Stimulated activated CD4-positive, alpha-beta T cell treated with anti-CD3 and anti-CD28 coated beads, Interleukin-4, amount 100 ng/mL, for 48 hours (primary cell): ENCODE measurements around the gene SEZ6L.
A peak's percentile ranks its signal among the peaks of the same experiment; 100 is the strongest.

Source experiments
- DNase-seq, 2 donors: peaks; one replicate each; pipeline ENCODE4 v3.0.0-alpha.2; 2020; ENCODE audit warnings: low read depth in 2 of 2

The SEZ6L gene

DNA sequence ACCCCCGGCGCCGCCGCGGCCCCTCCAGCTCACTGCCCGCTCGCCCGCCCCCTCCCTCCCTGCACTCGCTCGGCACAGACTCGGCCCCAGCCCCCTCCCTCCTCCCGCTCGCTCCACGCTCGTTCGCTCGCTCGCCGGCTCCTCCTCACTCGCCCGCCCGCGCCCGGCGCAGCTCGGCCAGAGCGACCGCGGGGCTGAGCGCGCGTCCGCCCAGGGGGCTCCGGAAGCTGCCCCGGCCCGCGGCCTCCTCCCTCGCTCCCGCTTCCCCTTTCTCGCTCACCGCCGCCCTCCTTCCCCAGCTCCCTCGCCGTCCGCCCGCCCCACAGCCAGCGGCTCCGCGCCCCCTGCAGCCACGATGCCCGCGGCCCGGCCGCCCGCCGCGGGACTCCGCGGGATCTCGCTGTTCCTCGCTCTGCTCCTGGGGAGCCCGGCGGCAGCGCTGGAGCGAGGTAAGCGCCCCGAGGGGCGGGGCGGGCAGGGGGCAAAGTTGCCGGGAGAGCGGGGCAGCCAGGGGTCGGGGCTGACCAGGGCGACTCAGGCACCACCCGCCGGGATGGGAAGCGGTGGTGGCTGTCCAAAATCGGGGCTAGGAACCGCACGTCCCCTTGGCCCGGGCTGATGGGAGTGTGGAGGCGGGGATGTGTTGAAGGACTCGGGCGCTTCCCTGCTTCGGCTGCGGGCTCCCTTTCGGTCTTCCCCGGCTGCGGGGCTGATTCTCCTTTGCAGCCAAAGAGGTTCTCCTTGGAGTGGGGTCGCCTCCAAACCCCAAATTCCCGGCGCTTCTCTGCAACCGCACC, at the start of gene SEZ6L:
Gene SEZ6L (plus strand): TSS at position 148 of the 797 bp plus-strand sequence. CDS start 208 bp downstream, at position 356.
- no peak for DNase-seq

DNA sequence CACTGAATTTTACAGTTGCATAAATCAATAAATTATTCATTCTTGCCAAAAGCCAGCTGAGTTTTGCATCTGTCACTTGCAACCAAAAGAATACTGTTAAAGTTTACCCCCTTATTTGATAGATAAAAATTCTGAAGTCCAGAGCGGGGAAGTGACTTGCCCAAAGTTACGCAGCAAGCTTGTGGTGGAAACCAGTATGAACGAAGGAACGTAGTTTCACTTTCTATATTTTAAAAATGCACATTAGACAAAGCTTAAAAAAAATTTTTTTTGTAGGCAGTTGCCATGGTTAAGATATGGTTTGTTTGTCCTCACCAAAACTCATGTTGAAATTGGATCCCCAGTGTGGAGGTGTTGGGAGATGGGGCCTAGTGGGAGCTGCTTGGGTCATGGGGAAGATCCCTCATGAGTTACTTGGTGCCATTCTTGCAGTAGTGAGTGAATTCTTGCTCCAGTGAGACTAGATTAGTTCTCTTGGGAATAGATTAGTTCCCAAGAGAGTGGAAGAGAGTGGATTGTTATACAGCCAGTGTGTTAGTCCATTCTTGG, 46.3 kb upstream of the SEZ6L start:
- no peak for DNase-seq

DNA sequence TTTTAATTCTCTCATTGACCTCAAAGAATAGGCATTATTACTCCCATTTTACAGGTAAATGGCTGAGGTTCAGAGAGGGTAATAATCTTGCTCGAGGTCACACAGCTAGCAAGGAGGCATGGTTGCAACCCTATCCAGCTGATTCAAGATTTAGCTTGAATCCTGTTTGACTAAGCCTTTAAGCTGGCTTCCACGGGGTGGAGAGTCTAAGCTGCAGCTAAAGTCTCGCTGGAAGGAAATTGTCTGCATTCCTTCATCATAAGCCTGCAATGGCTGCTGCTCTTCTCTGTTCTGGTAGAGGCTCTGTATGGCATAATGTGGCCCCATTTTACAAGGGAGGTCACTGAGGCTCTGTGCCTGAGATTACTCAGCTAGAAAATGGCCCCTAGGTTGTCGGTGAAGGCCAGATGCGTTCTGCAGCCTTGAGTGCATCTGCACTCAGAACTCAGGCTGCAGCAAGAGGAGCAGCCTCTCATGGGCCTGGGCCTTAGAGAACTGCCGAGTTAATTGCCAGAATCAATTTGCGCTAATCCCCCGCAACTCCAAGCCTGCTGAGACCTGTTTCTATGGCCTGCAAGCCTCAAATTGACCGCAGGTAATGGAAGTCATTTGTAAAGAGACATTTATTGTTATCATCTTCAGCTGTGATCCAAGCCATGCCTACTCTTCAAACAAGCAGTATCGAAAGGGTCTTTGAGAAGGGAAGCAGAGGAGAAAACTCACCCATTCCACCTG, 44.1 kb upstream of the SEZ6L start:
- no peak for DNase-seq

DNA sequence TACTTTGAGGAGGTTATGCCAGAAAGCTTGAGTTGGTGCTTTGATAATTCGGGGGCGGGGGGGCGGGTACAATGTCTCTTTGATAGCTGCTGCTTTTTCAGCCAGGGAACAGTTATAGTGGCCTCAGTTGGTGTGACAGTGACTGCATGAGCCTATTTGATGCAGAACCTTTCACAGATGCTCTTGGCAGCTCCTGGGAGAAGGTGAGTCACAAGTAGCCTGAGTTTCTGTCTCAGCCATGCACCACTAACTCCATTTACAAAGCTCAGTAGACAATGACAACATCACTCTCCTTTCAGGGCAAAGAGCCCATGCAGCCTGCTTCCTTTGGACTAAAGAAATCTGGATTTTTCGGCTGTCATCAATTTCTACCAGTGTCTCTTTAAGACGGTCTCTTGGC, 42.1 kb upstream of the SEZ6L start:
- no peak for DNase-seq

DNA sequence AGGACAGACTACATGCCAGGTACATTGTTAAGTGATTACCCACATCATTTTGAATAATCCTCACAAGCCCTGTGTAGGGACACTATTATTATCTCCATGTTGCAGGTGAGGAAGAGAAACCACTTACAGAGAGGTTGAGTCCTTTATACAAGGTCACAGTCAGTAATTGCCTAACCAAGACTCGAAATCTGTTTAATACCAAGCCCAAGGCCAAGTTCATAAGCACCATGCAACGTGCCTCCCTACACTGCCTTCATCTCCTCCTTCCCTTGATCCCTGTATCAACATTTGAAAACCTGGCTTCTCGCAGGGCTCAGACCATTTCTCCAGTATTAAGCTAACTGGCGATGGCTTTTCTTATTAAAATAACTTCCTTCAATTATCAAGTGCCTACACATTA, 41.7 kb upstream of the SEZ6L start:
- no peak for DNase-seq

DNA sequence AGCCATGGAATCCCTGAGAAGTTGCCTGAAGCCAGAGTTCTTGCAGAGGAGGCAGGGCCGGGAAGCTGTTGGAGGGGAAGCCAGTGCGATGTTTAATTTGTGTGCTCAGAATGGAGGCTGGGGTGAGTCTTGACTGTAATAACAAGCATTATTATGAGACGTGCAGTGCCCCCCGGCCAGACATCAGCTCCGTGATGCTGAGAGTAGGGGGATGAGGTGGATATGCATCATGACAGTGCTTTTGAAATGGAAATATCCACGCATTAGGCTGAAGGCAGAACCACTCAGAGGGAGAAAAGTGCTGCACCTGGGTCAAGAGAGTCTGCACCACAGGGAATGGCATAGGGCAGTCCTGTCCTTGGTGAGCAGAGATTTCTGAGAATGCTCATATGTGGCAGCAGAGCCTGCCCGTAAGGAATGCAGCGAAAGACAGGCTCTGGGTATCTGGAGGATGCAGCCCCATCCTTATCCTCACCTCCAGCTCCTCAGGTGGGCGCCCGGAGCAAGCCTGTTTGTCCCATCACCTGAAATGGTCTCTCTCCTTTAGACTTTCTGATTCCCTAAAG, 37.6 kb upstream of the SEZ6L start:
- no peak for DNase-seq

DNA sequence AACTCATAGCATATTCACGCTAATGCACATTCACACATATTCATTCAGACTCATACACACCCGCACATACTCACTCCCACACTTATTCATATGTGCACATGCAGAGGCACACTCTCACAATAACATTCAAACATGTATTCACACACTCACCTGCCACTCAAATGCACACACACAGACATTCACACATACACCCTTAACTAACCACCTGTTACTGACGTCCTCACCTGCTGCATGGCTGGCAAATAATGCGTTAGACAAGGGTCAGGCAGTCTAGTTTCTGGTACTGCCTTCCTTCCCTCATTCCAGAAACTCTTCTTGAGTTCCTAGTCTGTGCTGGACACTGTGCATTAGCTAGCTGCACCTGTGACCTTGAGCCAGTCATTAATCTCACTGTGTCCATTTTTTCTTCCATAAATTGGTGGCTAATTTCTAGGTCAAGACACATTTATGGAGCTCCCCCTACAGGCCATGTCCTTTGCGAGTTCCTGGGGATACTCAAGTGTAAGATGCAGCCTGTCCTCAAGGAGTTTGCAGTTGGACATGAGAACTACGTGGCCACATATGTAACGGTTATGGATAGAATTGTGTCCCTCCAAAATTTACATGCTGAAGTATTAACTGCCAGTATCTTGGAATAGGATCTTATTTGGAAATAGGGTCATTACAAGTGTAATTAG, 34.5 kb upstream of the SEZ6L start:
- DNase-seq = no peak

DNA sequence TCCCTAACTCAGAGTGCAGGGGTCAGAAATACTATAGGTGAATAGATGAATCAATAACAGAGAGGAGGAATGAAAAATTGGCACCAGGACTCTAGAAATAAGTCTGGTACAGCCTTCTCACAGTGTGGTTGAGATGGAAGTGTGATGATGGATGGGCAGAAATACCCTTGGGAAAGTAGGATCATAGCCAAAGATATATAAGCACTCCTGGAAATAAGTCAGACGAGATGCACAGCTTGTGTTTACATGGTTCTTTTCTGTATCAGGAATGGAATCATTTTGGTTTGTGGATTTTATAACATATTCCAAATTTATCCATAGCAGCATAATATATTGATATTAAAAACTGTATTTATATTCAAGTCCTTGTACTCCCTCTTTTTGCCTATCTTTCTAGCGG, 33.5 kb upstream of the SEZ6L start:
- no peak for DNase-seq

DNA sequence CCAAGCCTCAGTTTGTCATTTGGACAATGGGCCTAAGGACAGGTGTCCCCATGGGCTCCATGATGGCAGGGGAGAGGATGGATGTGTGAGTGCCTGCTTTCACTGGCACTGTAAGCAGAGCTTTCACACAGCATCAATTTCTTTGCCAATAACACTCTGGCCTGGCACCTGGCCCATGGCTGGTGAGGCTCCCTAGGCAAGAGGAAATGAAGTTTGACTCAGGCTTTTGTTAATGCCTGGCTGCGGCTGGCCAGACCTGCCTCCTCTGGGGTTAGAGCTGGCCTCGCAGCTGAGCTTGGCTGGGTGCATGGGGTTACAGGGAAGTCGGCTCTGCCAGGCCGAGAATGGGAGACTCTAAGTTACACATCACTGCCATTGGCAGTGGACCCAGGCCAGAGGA, 30.0 kb upstream of the SEZ6L start:
- no peak for DNase-seq

DNA sequence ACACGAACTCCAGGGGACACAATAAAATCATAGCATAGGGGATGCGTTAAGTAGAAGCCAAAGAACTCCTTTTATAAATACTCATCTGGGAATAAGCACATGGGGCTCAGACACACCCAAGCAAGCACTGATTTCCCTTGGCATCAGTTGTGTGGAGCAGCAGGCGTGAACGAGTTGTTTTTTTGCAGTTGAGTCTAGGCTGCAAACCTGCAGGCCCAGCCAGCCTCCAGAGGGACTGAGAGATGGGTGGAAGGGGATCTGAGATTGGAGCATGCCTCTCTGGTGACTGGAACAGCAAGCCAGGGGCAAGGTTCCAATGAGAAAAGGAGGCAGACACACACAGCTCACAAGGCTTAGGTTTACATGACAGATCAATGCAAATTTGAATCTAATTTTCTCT, 27.4 kb upstream of the SEZ6L start:
- no peak for DNase-seq

DNA sequence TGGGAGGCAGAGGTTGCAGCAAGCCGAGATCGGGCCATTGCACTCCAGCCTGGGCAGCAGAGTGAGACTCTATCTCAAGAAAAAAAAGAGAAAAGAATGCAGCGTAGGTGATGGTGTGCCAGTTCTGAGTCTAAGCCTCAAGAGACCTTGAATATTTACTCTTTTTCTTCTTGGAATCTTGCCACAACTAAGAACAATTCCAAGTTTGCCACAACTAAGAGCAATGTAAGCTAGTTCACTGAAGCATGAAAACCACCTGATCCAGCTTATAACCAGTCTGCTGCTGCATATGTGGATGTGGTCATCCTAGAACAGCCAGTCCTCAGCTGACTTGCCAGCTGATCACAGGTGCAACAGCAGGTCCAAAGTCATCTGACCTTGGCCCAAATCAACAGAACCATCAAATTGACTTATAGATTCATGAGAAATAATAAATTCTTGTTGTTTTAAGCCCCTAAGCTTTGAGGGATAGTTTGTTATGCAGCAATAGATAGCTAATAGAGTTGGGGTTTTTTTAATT, 25.4 kb upstream of the SEZ6L start:
- DNase-seq = no peak

DNA sequence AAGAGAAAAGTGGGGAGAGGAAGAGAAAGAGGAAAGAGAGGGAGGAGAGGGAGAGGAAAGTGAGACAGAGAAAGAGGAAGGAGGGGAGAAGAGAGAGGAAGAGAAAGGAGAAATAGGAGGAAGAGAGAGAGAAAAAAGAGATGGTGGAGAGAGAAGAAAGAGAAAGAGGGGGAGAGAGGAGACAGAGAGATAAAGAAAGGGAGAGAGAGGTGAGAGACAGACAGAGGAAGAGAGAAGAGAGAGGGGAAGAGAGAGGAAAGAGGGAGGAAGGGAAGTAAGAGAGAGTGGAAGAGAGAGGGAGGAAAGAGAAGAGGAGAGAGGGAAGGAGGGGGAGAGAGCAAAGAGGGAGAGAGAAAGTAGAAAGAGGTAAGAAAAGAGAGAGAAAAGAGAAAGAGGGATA, 9.4 kb upstream of the SEZ6L start:
- DNase-seq = no peak

DNA sequence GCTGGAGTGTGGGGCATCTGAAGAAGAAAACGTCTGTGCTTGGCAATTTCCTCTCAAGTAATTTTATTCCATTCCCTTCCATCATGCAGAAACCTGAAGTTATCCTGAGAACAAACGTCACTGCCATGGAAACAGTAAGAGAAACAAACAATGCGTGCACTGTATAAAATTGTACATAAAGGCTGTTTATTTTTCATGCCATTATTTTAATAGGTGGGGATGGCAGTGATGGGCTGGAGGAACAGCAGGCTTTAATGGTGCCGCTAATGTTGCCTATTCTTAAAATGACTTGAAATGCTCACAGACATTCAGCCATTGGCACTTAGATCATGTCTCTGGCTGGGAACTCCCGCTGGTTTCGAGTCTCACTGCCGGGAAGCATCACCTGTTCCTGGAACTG, 7.5 kb upstream of the SEZ6L start:
- no peak for DNase-seq

DNA sequence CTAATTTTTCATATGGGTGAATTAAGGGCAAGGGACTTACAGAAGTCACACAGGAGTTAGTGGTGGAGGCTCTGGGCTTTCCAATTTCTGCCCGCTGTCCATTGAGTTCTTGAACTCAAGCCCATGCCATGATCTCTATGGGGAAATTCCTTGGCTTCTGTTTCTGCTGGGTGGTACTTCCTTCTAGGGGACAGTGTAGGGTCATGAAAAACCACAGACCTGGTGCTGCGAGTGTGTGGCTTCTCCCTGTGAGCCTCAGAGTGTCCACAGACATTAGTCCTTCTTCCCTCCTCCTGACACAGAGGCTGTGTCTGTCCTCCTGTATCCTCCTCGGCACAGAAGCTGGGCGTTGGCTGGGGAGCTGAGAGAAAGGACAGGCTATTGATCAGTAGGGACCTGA, 6.3 kb upstream of the SEZ6L start:
- no peak for DNase-seq

DNA sequence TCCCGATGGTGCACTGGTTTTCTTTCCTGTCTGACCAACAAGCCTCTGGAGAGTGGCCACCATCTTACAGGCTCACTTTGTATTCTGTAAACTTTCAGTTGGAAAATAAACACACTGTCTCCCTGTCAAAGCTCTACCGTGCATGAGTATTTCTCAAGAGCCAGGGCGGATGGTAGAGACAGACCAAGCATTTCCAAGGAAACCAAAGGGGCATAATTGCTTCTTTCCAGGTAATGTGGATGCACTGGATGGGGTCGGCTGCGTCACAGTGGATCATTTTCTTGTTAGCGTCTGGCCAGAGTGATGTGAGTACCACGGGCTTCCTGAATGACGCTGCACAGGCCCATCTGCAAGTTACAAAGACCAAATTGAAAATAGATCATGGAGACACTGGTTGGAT, 5.1 kb upstream of the SEZ6L start:
- DNase-seq = no peak

DNA sequence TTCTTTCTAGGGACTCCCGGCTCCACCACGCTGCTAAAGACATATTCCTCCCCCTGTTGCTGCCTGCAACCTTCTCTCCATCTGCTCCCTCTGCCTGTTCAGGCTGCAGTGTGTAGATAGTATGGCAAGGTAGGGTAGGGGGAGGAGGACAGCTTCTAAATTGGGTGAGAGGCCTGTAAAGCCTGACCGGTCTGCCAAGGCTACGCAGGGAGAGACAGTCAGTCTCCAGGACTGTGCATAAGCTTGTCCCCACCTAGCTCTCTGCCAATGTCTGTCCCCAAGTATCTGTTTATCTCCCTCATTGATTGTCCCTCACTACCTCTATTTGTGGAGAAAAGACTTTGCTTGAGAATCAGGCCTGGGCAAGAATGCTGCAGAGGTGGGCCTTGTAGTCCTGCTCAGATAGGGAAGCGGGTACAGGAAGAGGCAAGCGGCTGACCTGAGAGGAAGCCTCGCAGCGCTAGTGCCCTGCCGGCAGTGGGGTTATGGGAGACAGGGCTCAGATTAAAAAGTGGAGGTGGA, 871 bp upstream of the SEZ6L start:
- no peak for DNase-seq

DNA sequence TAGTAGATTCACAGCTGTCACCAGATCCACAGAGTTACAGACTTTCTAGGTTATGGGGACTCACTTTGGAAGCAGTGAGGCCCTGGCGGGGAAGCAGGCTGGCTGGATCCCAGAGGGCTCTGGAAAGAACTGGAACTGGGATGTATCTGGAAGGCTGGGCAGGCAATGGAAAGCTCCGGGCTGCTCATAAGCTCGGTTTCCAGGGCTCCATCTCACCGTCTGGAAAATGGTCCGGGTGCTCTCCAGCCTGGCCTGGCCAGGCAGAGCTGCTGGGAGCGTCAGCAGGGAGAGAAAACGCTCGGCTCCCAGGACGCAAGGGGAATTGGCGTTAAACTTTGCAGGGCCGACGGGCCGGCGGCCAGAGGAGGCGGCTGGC, 335 bp upstream of the SEZ6L start:
- no peak for DNase-seq

DNA sequence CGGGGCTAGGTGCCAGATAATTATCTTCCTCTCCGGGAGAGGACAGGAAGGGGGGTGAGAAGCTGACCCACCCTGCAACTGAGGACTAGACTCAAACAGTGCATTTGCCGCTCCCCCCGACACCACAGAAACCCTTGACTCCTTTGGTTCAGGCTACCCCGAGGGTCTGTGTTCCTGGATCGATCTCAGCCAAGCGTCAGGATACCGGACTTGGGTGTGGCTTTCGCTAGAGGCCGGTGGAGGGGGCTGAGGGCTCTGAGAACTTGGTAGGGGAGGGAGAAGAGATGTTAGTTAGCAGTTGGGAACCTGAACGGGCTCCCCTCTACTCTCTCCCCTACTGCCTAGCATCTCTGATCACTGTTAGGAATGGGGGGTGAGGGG, 840 bp downstream of the SEZ6L start:
- no peak for DNase-seq

DNA sequence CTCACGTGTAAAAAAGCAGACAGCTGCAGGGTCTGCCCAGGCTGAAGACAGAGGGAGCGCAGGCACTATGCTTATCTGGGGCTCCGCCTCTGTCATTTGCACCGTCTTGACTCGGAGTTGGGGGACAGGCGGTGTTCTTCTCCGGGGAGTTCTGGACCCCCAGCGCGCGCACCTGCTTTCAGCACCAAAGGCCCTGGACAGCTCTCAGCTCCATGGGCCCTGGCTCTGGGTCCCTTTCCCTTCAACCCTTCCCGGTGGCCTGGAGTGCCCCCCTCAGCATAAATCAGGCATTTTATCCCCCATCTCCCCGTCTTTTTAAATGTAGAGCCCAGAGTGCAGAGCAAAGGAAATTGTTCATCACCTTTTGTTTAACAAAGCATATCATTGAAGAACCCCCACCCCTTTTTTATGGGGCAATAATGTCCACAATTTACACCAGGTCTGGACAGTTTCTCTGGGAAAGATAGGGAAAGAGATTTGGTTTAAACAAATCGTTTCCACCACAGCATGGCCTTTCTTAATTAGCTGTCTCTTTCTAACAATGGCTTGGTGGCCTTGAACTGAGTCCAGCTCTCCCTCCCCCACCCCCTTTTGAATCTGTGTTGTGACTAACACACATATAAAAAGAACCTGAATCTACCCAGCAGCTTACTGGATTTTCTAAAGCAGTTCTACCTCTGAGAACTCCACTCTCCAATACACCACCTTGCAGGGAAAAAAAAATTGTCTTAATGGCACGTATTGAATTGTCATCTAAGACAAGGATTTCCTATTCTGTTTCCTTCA, 1.7 kb downstream of the SEZ6L start:
- no peak for DNase-seq

DNA sequence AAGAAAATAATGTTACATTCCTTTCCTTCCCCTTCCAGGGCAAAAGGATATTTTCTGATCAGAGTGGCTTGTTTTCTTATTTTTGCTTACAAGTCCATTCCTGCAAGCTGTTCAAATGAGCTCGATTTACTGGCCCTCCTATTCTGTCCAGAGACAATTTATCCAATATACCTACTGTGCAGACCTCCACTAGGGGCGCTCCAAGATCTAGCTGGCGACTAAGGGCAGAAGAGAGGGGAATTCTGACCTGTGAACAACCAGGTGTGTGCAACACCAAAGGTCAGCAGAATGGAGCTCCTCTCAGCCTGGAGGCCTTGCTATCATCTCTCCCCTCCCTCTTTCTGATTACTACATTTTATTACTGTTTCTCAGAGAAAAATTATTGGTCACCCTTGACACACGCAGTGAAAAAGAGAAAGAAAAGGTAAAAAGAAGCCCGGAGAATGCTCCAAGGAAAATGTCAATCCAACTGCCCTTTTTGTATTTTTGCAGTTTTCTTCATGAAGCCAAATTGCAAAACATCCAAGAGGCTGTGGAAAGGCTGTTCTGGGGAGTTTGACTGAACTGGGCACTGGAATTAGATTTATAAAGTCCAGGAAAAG, 3.2 kb downstream of the SEZ6L start:
- DNase-seq = peak; percentile 12 to 30

DNA sequence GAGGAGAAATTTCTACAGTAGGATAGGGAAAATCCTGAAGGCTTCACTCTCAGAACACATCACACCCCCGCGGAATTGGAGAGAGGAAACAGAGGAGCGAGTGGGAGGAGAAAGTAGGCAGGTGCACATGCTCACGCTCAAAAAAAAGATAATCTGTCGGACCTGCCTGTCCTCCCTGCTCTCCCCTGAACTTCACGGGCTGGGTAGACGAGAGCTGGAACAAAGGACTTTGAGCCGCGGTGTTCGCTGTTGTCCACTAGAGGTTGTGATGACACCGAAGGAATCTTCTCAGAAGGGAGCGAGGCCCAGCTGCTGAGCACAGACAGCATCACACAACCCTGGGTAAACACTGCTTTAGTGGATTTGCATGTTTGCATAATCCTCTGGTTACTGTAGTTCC, 5.0 kb downstream of the SEZ6L start:
- DNase-seq = no peak
